Choroid plexus epithelial cell (primary cell): ENCODE data around the gene TUSC1.
"Not testable (repeated sequence)": the region's sequence is repeated elsewhere in the genome, so short reads cannot be mapped to it uniquely, and the experiment has no call there.

Experiments used
- DNase-seq: peaks from one replicate; pipeline ENCODE4 v3.0.0-alpha.2; 2010; ENCODE audit warnings: low read depth
- H3K4me3 ChIP-seq: 2 replicates; pipeline ENCODE4 v1.5.1; 2011; ENCODE audit warnings: low read depth, mild to moderate bottlenecking, control low read depth, low read length, moderate library complexity
- TF ChIP-seq, protein P1 (sequence below): conservative IDR thresholded peaks from 2 replicates; pipeline ENCODE4 v1.5.1; 2011; ENCODE audit warnings: low read depth, mild to moderate bottlenecking, control low read depth, inconsistent platforms, low read length, moderate library complexity

Gene TUSC1

GRCh38 chr9:25703701-25704357 lies 25.6 kb upstream of the TUSC1 start:
- H3K4me3 ChIP-seq, result no peak overlapping the region
- no peak for DNase-seq
- TF ChIP-seq, protein P1, sequence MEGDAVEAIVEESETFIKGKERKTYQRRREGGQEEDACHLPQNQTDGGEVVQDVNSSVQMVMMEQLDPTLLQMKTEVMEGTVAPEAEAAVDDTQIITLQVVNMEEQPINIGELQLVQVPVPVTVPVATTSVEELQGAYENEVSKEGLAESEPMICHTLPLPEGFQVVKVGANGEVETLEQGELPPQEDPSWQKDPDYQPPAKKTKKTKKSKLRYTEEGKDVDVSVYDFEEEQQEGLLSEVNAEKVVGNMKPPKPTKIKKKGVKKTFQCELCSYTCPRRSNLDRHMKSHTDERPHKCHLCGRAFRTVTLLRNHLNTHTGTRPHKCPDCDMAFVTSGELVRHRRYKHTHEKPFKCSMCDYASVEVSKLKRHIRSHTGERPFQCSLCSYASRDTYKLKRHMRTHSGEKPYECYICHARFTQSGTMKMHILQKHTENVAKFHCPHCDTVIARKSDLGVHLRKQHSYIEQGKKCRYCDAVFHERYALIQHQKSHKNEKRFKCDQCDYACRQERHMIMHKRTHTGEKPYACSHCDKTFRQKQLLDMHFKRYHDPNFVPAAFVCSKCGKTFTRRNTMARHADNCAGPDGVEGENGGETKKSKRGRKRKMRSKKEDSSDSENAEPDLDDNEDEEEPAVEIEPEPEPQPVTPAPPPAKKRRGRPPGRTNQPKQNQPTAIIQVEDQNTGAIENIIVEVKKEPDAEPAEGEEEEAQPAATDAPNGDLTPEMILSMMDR, result no peak

GRCh38 chr9:25702536-25702935 lies 24.3 kb upstream of the TUSC1 start:
- DNase-seq, result no peak
- TF ChIP-seq, protein P1, result no peak
- H3K4me3 ChIP-seq, result no peak overlapping the region

GRCh38 chr9:25700899-25701298 lies 22.7 kb upstream of the TUSC1 start:
- not testable (repeated sequence) for DNase-seq, H3K4me3 ChIP-seq

GRCh38 chr9:25700430-25700829 lies 22.2 kb upstream of the TUSC1 start:
- no peak overlapping the region for H3K4me3 ChIP-seq
- TF ChIP-seq, protein P1, result no peak
- no peak for DNase-seq

- H3K4me3 ChIP-seq, result no peak overlapping the region
- TF ChIP-seq, protein P1, result no peak
- no peak for DNase-seq
Measured at GRCh38 chr9:25691786-25692185, 13.5 kb upstream of the TUSC1 start.

DNA sequence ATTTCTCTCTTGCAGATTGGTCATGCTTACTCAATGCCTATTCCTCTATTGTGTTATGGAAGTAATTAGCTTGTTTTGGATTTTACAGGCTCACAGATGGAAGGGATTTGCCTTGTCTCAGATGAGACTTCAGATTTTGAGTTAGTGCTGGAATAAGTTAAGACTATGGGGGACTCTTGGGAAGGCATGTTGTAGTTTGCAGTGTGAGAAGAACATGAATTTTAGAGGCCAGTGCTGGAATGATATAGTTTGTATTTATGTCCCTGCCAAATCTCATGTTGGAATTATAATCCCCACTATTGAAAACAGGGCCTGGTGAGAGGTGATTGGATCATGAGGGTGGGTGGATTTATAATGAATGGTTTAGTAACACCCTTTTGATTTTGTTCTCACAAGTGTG lies 6.1 kb upstream of the TUSC1 start:
- H3K4me3 ChIP-seq, result no peak overlapping the region
- DNase-seq, result no peak
- TF ChIP-seq, protein P1, result no peak

- TF ChIP-seq, protein P1, result no peak
- peak; percentile 72 for DNase-seq
- no peak overlapping the region for H3K4me3 ChIP-seq
Measured at GRCh38 chr9:25681266-25681665, 3.0 kb upstream of the TUSC1 start.
